Bronchus fibroblast of lung (primary cell): ENCODE results near the gene GSE1. TPM values are rescaled to one million over a fixed set of nuclear protein-coding genes. Genes with fewer than 3 reads are reported as not detected.

Experiments
- total RNA-seq: library from RNA; depleted of rRNA; stranded (reverse); fragments of >200 nt; gene quantifications from 2 replicates; pipeline ENCODE4 v1.2.3, GENCODE V29; 2015

Gene GSE1
- 13.3 and 13.8 TPM in 2 replicates for total RNA-seq

DNA sequence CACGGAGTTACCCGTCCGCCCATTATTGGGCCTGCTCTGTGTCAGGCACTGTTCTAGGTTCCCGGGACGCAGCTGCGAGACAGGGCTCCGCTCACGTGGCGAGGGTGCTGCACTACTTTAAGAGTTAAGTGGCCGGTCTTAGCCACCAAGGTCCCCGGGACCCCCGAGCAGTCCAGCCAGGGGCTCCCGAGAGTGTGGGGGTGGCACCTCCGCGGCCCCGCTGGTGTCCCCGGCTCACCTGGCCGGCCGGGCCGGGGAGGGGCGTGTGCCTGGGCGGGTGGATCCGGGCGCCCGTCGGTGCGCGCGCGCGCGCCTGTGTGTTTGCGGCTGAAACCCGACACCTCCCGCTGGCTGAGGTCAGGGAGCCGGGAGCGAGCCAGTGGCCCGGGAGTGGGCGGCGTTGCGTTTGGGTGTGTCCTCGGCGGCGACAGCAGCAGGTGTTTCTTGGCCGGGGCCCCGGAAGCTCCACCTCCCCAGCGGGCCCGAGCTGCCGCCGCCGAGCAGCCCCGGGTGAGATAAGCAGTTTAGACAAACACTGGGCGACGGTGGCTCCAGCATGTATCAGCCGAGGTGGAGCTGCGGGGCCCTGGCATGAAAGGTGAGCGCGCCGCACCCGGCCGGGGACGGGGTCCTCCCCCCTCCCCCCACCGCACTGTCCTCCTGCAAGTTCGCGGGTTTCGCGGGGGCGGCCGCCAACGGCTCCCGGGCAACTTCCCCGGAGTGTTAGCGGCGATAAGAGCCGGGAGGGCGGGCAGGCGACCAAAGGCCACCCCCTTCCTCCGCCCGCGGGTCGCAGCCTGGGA, at the start of gene GSE1:
GSE1 (plus strand) TSS at position 522 of the 803 bp plus-strand sequence; CDS start at position 592, 70 bp downstream.

DNA sequence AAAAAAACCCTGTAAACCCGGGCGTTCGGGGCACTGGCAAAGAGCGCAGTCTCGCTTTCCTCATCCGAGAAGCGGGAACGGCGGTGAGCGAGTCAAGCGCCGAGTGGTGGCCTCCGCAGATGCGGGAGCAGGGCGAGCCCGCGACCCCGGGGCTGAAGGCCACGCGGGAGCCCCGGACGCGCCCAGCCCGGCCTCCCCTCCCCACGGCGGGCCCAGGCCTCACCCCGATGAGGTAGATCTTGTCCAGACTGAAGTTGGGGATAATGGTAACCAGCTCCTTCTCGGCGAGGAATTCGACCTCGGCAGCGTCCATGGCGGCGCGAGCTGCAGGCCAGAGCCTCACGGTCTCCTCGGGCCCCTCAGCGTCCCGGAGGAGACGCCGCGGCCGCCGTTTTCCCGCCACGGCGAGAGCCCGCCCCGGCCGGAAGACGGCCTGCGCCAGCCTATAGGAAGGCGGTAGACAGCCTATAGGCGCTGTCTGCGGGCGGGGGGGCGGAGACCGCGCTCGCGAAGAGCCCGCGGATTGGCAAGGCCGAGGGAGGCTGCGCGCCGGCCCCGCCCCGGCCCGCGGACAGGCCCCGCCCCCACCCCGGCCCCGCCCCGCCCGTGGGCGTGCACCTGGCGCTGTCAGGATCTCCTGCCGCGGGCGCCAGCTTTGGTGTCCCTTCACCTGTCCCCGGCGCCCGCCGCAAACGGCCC, 75.6 kb downstream of the GSE1 start, which contains the start of gene GINS2:
GINS2 (minus strand) TSS at position 369 of the 699 bp plus-strand sequence; CDS start at position 313, 56 bp downstream.

Other genes starting within 250 kb of the GSE1 start
- 34.6 and 35.5 TPM in 2 replicates for gene GINS2, start 75.6 kb downstream of the GSE1 start, total RNA-seq
- gene C16orf74, start 137.8 kb downstream of the GSE1 start, total RNA-seq: 6.1 and 9.2 TPM in 2 replicates
- gene EMC8, start 186.2 kb downstream of the GSE1 start, total RNA-seq: 36.9 and 37.7 TPM in 2 replicates
- 507 and 547 TPM in 2 replicates for gene COX4I1, start 186.4 kb downstream of the GSE1 start, total RNA-seq